Subcutaneous adipose tissue (tissue), 4 donors: ENCODE results near the gene IQUB. TPM values are rescaled to one million over a fixed set of nuclear protein-coding genes. Genes with fewer than 3 reads are reported as not detected.

Source experiments
- total RNA-seq, 4 donors: library from RNA; depleted of rRNA; stranded (reverse); fragments of >200 nt; gene quantifications; one replicate each; pipeline ENCODE4 v1.1.0, GENCODE V29; 2016
- TF ChIP-seq, protein P1 (sequence below): fragments of 450-650 bp; IDR thresholded peaks from one replicate; pipeline ENCODE4 v1.5.1; 2016; ENCODE audit warnings: low read depth, mild to moderate bottlenecking, control low read depth, antibody characterized with exemption, moderate library complexity

The IQUB gene
- total RNA-seq, 4 donors from 2014 or later = 0.38 to 1.1 (median 0.51) TPM; not detected in 1

- TF ChIP-seq, protein P1, sequence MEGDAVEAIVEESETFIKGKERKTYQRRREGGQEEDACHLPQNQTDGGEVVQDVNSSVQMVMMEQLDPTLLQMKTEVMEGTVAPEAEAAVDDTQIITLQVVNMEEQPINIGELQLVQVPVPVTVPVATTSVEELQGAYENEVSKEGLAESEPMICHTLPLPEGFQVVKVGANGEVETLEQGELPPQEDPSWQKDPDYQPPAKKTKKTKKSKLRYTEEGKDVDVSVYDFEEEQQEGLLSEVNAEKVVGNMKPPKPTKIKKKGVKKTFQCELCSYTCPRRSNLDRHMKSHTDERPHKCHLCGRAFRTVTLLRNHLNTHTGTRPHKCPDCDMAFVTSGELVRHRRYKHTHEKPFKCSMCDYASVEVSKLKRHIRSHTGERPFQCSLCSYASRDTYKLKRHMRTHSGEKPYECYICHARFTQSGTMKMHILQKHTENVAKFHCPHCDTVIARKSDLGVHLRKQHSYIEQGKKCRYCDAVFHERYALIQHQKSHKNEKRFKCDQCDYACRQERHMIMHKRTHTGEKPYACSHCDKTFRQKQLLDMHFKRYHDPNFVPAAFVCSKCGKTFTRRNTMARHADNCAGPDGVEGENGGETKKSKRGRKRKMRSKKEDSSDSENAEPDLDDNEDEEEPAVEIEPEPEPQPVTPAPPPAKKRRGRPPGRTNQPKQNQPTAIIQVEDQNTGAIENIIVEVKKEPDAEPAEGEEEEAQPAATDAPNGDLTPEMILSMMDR = no peak
Measured at GRCh38 chr7:123494193-123494796, 40.1 kb downstream of the IQUB start.

DNA sequence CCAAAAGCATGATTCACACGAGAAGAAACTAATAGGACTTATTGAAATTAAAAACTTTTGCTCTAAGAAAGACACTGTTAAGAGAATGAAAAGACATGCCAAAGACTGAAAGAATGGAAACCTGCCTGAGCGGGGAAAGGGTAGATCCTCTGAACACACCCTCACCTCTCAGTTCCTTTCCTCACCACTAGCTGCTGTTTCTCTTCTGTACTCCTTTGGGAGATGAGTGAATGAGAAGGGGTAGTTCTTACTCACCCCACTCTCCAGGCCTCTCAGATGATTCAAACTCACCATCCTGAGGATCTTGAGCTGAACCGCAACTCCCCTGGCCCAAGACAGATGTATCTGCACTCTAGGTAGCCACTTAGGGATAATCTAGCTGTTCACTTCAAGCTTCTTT is 41.9 kb downstream of the IQUB start:
- TF ChIP-seq, protein P1 = no peak

- TF ChIP-seq, protein P1 = no peak
Measured at GRCh38 chr7:123485721-123486120, 48.7 kb downstream of the IQUB start.

GRCh38 chr7:123485187-123485586 is 49.2 kb downstream of the IQUB start:
- TF ChIP-seq, protein P1 = no peak

DNA sequence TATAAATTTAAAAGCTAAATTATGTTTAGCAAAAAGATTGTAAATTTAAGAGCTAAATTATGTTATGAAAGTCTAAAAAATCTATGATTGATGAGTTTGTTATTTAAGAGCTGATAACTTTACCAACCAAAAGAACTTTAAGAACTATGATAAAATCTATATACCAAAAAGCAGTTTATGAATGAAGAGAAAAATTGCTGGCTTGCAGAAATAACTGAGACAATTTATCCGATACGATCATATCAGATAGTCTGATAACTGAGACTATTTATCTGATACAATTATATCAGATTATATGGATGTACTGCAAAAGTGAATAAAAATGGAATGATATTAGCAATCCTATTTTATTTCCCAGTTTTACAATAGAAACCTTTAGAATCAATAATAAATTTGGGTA is 50.2 kb downstream of the IQUB start:
- TF ChIP-seq, protein P1 = no peak

- TF ChIP-seq, protein P1 = no peak
Measured at GRCh38 chr7:123480107-123480506, 54.3 kb downstream of the IQUB start.

GRCh38 chr7:123472750-123473445 is 61.5 kb downstream of the IQUB start:
- TF ChIP-seq, protein P1 = no peak
